C4-2B (cell line): ENCODE measurements around the gene ATP8B4.

Experiments
- ZFX ChIP-seq: fragments of 450-650 bp; IDR thresholded peaks from 2 replicates; pipeline ENCODE4 v1.6.1; 2017
- TF ChIP-seq, protein P1 (sequence below): fragments of 450-650 bp; conservative IDR thresholded peaks from 2 replicates; pipeline ENCODE4 v1.5.1; 2017; ENCODE audit warnings: mild to moderate bottlenecking

DNA sequence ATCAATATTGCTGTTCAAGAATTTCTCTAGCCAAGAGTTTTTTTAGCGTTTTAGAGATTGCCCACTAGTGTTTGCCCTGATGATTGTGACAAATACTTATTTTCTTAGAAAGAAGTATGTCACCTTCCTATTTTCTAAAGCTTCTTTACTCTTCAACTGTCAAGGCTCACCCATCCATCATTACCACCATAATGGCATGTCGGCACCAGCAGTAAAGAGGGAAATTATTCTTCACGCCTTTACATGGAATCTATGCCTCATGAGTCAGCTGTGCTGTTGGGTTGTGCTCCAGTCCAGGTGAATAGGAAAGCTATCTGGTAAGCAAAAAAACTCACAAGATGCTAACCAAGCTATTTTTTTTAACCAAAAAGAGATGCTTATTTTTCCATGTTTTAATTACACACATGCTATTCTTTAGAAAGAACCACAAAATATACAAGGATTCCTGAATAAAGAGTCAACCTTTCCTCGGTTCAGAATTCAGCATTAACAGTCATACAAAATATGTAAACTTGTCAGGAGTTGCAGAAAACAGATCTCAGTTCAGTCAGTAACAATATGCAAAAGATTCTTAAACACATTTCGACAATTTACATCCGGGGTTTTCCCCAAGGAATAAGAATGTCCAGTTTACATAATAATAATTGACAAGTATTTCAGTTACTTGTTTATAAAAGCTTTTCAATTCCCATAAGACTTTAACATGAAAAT lies 128.0 kb downstream of the ATP8B4 start:
- TF ChIP-seq, protein P1, sequence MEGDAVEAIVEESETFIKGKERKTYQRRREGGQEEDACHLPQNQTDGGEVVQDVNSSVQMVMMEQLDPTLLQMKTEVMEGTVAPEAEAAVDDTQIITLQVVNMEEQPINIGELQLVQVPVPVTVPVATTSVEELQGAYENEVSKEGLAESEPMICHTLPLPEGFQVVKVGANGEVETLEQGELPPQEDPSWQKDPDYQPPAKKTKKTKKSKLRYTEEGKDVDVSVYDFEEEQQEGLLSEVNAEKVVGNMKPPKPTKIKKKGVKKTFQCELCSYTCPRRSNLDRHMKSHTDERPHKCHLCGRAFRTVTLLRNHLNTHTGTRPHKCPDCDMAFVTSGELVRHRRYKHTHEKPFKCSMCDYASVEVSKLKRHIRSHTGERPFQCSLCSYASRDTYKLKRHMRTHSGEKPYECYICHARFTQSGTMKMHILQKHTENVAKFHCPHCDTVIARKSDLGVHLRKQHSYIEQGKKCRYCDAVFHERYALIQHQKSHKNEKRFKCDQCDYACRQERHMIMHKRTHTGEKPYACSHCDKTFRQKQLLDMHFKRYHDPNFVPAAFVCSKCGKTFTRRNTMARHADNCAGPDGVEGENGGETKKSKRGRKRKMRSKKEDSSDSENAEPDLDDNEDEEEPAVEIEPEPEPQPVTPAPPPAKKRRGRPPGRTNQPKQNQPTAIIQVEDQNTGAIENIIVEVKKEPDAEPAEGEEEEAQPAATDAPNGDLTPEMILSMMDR = no peak
- TF ChIP-seq ZFX = no peak
